Choroid plexus epithelial cell (primary cell): ENCODE results near the gene CNOT4.
"Not testable (repeated sequence)": the region's sequence is repeated elsewhere in the genome, so short reads cannot be mapped to it uniquely, and the experiment has no call there.

ENCODE experiments used
- DNase-seq: peaks from one replicate; pipeline ENCODE4 v3.0.0-alpha.2; 2010; ENCODE audit warnings: low read depth
- H3K4me3 ChIP-seq: 2 replicates; pipeline ENCODE4 v1.5.1; 2011; ENCODE audit warnings: low read depth, mild to moderate bottlenecking, control low read depth, low read length, moderate library complexity
- TF ChIP-seq, protein P1 (sequence below): conservative IDR thresholded peaks from 2 replicates; pipeline ENCODE4 v1.5.1; 2011; ENCODE audit warnings: low read depth, mild to moderate bottlenecking, control low read depth, inconsistent platforms, low read length, moderate library complexity

The CNOT4 gene

DNA sequence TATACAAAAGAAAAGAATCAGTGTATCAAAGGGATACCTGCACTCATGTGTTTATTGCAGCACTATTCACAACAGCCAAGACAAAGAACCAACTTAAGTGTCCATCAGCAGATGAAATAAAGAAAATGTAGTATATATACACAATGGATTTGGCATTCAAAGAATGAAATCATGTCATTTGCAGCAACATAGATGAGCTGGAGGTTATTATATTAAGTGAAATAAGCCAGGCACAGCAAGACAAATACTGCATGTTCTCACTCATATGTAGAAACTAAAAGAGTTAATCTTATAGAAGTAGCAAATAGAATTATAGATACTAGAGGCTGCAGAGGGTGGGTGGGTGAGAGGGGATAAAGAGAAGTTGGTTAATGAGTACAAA lies 28.3 kb downstream of the CNOT4 start:
- TF ChIP-seq, protein P1, sequence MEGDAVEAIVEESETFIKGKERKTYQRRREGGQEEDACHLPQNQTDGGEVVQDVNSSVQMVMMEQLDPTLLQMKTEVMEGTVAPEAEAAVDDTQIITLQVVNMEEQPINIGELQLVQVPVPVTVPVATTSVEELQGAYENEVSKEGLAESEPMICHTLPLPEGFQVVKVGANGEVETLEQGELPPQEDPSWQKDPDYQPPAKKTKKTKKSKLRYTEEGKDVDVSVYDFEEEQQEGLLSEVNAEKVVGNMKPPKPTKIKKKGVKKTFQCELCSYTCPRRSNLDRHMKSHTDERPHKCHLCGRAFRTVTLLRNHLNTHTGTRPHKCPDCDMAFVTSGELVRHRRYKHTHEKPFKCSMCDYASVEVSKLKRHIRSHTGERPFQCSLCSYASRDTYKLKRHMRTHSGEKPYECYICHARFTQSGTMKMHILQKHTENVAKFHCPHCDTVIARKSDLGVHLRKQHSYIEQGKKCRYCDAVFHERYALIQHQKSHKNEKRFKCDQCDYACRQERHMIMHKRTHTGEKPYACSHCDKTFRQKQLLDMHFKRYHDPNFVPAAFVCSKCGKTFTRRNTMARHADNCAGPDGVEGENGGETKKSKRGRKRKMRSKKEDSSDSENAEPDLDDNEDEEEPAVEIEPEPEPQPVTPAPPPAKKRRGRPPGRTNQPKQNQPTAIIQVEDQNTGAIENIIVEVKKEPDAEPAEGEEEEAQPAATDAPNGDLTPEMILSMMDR = no peak
- no peak for DNase-seq
- no peak overlapping the region for H3K4me3 ChIP-seq

DNA sequence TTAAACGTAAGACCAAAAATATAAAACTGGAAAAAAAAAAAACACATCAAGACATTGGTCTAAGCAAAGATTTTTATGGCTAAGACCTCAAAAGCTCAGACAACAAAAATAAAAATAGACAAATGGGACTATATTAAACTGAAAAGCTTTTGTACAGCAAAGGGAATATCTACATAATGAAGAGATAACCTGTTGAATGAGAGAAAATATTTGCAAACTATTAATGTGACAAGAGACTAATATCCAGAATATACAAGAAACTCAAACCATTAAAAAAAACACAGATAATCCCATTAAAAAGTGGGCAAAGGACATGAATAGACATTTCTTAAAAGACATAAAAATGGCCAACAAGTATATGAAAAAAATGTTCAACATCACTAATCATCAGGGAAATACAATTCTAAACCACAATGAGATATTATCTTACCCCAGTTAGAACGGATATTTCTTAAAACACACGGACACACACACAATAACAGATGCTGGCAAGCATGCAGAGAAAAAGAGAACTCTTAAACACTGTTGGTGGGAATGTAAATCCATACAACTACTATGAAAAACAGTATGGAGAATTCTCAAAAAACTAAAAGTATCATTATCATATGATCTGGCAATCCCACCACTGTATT lies 28.8 kb downstream of the CNOT4 start:
- DNase-seq = no peak

DNA sequence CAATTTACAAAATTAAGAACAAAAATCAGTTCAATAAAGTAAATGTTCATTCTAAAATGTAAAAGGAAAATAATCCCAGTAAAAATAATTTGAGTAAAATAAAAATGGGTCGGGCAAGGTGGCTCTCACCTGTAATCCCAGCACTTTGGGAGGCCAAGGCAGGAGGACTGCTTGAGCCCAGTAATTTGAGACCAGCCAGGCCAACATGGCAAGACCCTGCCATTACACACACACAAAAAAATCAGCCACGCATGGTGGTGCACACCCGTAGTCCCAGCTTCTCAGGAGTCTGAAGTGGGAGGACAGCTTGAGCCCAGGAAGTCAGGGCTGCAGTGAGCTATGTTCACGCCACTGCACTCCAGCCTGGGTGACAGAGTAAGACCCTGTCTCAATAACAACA lies 34.4 kb downstream of the CNOT4 start:
- H3K4me3 ChIP-seq = no peak overlapping the region
- TF ChIP-seq, protein P1 = no peak

More for the DNA sequence above, 28.8 kb downstream of the CNOT4 start:
- TF ChIP-seq, protein P1 = no peak
- no peak overlapping the region for H3K4me3 ChIP-seq

DNA sequence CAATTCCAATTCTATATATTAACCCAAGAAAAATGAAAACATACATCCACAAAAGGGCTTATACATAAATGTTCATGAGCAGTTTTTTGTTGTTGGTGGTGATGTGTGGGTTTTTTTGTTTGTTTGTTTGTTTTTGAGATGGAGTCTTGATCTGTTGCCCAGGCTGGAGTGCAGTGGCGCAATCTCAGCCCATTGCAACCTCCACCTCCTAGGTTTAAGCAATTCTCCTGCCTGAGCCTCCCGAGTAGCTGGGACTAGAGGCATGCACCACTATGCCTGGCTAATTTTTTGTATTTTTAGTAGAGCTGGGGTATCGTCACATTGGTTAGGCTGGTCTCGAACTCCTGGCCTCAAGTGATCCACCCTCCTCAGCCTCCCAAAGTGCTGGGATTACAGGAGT lies 40.2 kb downstream of the CNOT4 start:
- H3K4me3 ChIP-seq, DNase-seq: not testable (repeated sequence)

More for the DNA sequence above, 34.4 kb downstream of the CNOT4 start:
- DNase-seq = no peak

DNA sequence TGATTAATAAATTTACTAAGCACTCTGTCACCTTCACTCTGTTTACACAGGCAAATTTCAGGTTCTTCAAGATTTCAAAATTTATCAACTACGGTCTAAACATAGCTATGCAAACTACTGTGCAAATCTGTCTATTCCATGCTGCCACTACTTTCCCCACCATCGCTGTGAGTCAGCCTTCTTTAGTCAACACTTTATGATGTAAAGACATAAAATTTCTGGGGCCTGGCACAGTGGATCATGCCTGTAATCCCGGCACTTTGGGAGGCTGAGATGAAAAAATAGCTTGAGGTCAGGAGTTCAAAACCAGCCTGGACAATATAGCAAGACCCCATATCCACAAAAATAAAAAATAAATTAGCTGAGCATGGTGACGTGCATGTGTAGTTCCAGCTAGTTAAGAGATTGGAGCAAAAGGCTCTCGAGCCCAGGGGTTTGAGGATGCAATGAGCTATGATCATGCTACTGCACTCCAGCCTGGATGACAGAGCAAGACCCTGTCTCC lies 42.6 kb downstream of the CNOT4 start:
- TF ChIP-seq, protein P1 = no peak

DNA sequence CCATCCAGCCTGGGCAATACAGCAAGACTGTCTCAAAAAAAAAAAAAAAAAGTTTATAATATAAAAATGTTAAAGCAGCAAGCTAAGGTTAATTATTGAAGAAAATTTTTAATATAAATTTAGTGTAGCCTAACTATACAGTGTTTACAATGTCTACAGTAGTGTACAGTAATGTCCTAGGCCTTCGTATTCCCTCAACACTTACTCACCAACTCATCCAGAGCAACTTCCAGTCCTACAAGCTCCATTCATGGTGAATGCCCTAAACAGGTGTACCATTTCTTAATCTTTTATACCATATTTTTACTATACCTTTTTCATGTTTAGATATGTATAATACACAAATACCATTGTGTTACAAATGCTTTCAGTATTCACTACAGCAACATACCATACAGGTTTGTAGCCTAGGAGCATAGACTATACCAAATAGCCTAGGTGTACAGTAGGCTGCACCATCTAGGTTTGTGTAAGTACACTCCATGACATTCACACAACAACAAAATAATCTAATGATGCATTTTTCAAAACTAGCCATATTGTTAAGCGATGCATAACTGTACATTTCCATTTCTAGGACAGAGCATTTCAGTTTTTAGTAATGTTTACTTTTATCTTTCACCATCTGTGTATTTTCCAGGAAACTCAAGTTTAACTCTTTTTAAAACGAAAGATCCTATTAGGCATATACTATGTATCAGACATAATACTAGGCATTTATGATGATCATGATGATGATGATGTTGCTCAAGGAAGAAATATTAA lies 43.3 kb downstream of the CNOT4 start:
- H3K4me3 ChIP-seq = no peak overlapping the region
- DNase-seq = no peak
- TF ChIP-seq, protein P1 = no peak

More for the DNA sequence above, 42.6 kb downstream of the CNOT4 start:
- no peak overlapping the region for H3K4me3 ChIP-seq
- DNase-seq = no peak

DNA sequence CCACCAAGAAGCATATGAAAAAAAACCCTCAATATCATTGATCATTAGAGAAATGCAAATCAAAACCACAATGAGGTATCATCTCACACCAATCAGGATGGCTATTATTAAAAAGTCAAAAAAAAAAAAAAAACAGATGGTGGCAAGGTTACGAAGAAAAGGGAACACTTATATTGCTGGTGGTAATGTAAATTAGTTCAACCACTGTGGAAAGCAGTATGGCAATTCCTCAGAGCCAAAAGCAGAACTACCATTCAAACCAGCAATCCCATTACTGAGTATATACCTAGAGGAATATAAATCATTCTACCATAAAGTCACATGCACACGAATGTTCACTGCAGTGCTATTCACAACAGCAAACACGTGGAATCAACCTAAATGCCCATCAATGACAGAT lies 46.0 kb downstream of the CNOT4 start:
- TF ChIP-seq, protein P1 = no peak
- no peak overlapping the region for H3K4me3 ChIP-seq
- DNase-seq = no peak
